HEK293 (cell line): ENCODE data around the gene OOSP4B.

Experiments used
- ATF2 ChIP-seq: fragments of 450-650 bp; formaldehyde crosslinking; IDR thresholded peaks from 2 replicates; pipeline ENCODE4 v1.5.1; 2016; ENCODE audit warnings: missing biosample characterization, missing genetic modification characterization, low read depth
- CTCF ChIP-seq: fragments of 450-650 bp; formaldehyde crosslinking; IDR thresholded peaks from 2 replicates; pipeline ENCODE4 v1.5.1; 2016; ENCODE audit warnings: missing biosample characterization, missing genetic modification characterization
- GLIS2 ChIP-seq: fragments of 450-650 bp; formaldehyde crosslinking; IDR thresholded peaks from 2 replicates; pipeline ENCODE4 v1.5.1; 2016; ENCODE audit warnings: missing biosample characterization, missing genetic modification characterization
- PRDM10 ChIP-seq: fragments of 450-650 bp; formaldehyde crosslinking; IDR thresholded peaks from 2 replicates; pipeline ENCODE4 v1.5.1; 2016; ENCODE audit warnings: missing biosample characterization, missing genetic modification characterization
- TRIM28 ChIP-seq: IDR thresholded peaks from 2 replicates; pipeline ENCODE4 v1.6.1; 2011; ENCODE audit warnings: low read length, control low read depth, borderline replicate concordance
- YY1 ChIP-seq: fragments of 450-650 bp; formaldehyde crosslinking; IDR thresholded peaks from 2 replicates; pipeline ENCODE4 v1.5.1; 2018; ENCODE audit warnings: missing biosample characterization, missing genetic modification characterization
- ZBTB1 ChIP-seq: fragments of 450-650 bp; formaldehyde crosslinking; IDR thresholded peaks from 2 replicates; pipeline ENCODE4 v1.5.1; 2016; ENCODE audit warnings: missing biosample characterization, missing genetic modification characterization
- ZFP41 ChIP-seq: fragments of 450-650 bp; formaldehyde crosslinking; IDR thresholded peaks from 2 replicates; pipeline ENCODE4 v1.5.1; 2016; ENCODE audit warnings: missing biosample characterization, missing genetic modification characterization, borderline replicate concordance
- ZNF266 ChIP-seq: fragments of 450-650 bp; formaldehyde crosslinking; IDR thresholded peaks from 2 replicates; pipeline ENCODE4 v1.5.1; 2016; ENCODE audit warnings: missing biosample characterization, missing genetic modification characterization, low read depth
- ZNF449 ChIP-seq: fragments of 450-650 bp; formaldehyde crosslinking; IDR thresholded peaks from 2 replicates; pipeline ENCODE4 v1.5.1; 2017; ENCODE audit warnings: missing biosample characterization, mild to moderate bottlenecking, missing genetic modification characterization, moderate library complexity
- ZNF529 ChIP-seq: fragments of 450-650 bp; formaldehyde crosslinking; IDR thresholded peaks from 2 replicates; pipeline ENCODE4 v1.5.1; 2017; ENCODE audit warnings: missing genetic modification characterization, missing biosample characterization; ENCODE audit not compliant: insufficient replicate concordance
- ZNF747 ChIP-seq: fragments of 450-650 bp; formaldehyde crosslinking; IDR thresholded peaks from 2 replicates; pipeline ENCODE4 v1.5.1; 2016; ENCODE audit warnings: missing biosample characterization, missing genetic modification characterization
- ZSCAN30 ChIP-seq: fragments of 450-650 bp; IDR thresholded peaks from 2 replicates; pipeline ENCODE4 v1.5.1; 2018; ENCODE audit warnings: missing biosample characterization, mild to moderate bottlenecking, missing genetic modification characterization, moderate library complexity

- no peak for TF ChIP-seq PRDM10
- no peak for TF ChIP-seq CTCF
- no peak for TF ChIP-seq YY1 (tag by site-specific recombination)
- no peak for TF ChIP-seq ZSCAN30 (tag by site-specific recombination)
- TF ChIP-seq ZBTB1, result no peak
- TF ChIP-seq GLIS2, result no peak
- TF ChIP-seq ZNF529, result no peak
- TF ChIP-seq ATF2 (tag by site-specific recombination), result no peak
- TF ChIP-seq ZNF747, result no peak
- TF ChIP-seq TRIM28, result no peak
- no peak for TF ChIP-seq ZNF449 (tag by site-specific recombination)
- no peak for TF ChIP-seq ZNF266 (tag by site-specific recombination)
- TF ChIP-seq ZFP41, result no peak
Measured at GRCh38 chr11:60040109-60040508, 23.1 kb downstream of the OOSP4B start, which contains the start of gene OOSP2.
